HG03575 (cell line): ENCODE data around the gene PPFIA1.
"Not testable (repeated sequence)": the region's sequence is repeated elsewhere in the genome, so short reads cannot be mapped to it uniquely, and the experiment has no call there.

Experiments
- ATAC-seq: cut with Tn5 transposase; IDR thresholded peaks from one replicate; pipeline ENCODE4 v1.9.1; 2021; ENCODE audit not compliant: unreplicated experiment, insufficient number of reproducible peaks, low FRiP score; ENCODE audit errors: extremely low read depth

Gene PPFIA1

GRCh38 chr11:70377645-70378044 is 107.2 kb downstream of the PPFIA1 start:
- no peak for ATAC-seq

GRCh38 chr11:70378506-70379134 is 108.1 kb downstream of the PPFIA1 start:
- no peak for ATAC-seq

- no peak for ATAC-seq
These were observed 110.9 kb downstream of the PPFIA1 start for GRCh38 chr11:70381350-70381749.

- no peak for ATAC-seq
These were observed 111.7 kb downstream of the PPFIA1 start for GRCh38 chr11:70381872-70382861.

- no peak for ATAC-seq
These were observed 113.4 kb downstream of the PPFIA1 start for GRCh38 chr11:70383664-70384565.

GRCh38 chr11:70384566-70385152 is 114.2 kb downstream of the PPFIA1 start:
- ATAC-seq, result no peak

GRCh38 chr11:70387564-70387963 is 117.1 kb downstream of the PPFIA1 start:
- no peak for ATAC-seq

GRCh38 chr11:70389201-70389600 is 118.7 kb downstream of the PPFIA1 start:
- no peak for ATAC-seq

GRCh38 chr11:70390882-70391281 is 120.4 kb downstream of the PPFIA1 start:
- ATAC-seq, result not testable (repeated sequence)

GRCh38 chr11:70394211-70394950 is 123.9 kb downstream of the PPFIA1 start:
- no peak for ATAC-seq

GRCh38 chr11:70397336-70397982 is 127.0 kb downstream of the PPFIA1 start:
- no peak for ATAC-seq

GRCh38 chr11:70397983-70398833 is 127.7 kb downstream of the PPFIA1 start, which contains the start of gene CTTN:
CTTN (plus strand) TSS chr11:70398529; CDS start chr11:70407298, 8,769 bp downstream.
- no peak for ATAC-seq

- no peak for ATAC-seq
These were observed 128.6 kb downstream of the PPFIA1 start for GRCh38 chr11:70398834-70399680.

- no peak for ATAC-seq
These were observed 129.2 kb downstream of the PPFIA1 start for GRCh38 chr11:70399681-70400112.

- ATAC-seq, result no peak
These were observed 130.2 kb downstream of the PPFIA1 start for GRCh38 chr11:70400643-70401042.

GRCh38 chr11:70402016-70402415 is 131.5 kb downstream of the PPFIA1 start:
- no peak for ATAC-seq
